Muscle layer of colon (tissue), 2 donors: ENCODE measurements around the gene MYADM.

Experiments
- H3K27ac ChIP-seq: one replicate; pipeline ENCODE4 v1.7.0; 2013; ENCODE audit warnings: low read depth, mild to moderate bottlenecking, low read length, moderate library complexity
- H3K27me3 ChIP-seq, 2 donors: one replicate each; pipeline ENCODE4 v1.7.0; 2013; ENCODE audit warnings: low read length in 2 of 2, mild to moderate bottlenecking in 2 of 2; ENCODE audit not compliant: insufficient read depth in 2 of 2, control insufficient read depth in 1 of 2
- H3K36me3 ChIP-seq: one replicate; pipeline ENCODE4 v1.7.0; 2013; ENCODE audit warnings: mild to moderate bottlenecking, low read length; ENCODE audit not compliant: insufficient read depth
- H3K4me1 ChIP-seq: one replicate; pipeline ENCODE4 v1.7.0; 2013; ENCODE audit warnings: mild to moderate bottlenecking, low read length; ENCODE audit not compliant: insufficient read depth
- H3K4me3 ChIP-seq, 2 donors: one replicate each; pipeline ENCODE4 v1.7.0; 2013; ENCODE audit warnings: low read length in 2 of 2, low read depth in 1 of 2, mild to moderate bottlenecking in 1 of 2, moderate library complexity in 1 of 2
- H3K9ac ChIP-seq: one replicate; pipeline ENCODE4 v1.7.0; 2013; ENCODE audit warnings: low read length
- H3K9me3 ChIP-seq: one replicate; pipeline ENCODE4 v1.7.0; 2013; ENCODE audit warnings: mild to moderate bottlenecking, low read length
- donor health status: abdominal sarcoma.
- donor health status: Adenocarcinoma of cecum.

The MYADM gene

DNA sequence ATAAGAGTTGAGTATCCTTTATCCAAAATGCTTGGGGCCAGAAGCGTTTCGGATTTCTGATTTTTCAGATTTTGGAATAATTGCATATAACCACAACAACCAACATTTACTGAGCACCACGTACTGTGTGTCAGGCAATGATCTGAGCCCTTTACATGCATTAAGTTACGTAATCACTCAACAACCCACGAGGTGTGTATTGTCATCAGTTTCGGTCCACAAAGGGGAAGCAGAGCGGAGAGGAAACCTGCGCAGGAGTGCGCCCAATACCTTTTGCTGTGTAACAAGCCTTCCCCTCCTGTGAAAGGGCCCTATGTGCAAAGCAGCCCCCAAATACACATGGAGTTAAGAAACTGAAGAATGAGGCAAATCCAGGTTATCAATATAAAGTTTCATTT lies 22.8 kb upstream of the MYADM start:
- Histone ChIP-seq H3K4me3 (no peak overlapping the region), H3K4me1 (no peaks in the 10 kb centered on the region), H3K27me3 (no peaks in the 10 kb centered on the region), H3K9ac (no peak overlapping the region), H3K27ac (no peak overlapping the region), H3K36me3 (no peaks in the 10 kb centered on the region), H3K9me3 (no peaks in the 10 kb centered on the region)

DNA sequence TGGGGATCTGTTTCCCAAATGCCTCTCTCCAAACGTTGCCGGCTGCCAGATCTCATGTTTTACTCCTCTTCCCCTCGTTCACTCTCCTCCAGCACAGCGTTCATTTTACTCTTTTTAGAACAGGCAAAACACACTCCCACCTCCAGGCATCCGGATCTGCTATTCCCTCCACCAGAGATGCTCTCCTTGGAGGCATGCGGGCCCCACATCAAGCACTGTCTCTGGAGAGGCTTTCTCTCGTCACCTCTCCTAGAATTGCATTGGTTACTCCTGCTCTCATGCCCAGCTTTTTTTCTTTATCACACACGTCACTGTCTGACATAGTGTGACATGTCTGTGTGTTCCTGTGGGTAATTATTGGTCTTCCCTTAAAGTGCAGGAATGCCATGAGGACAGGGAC lies 20.1 kb upstream of the MYADM start:
- no peak overlapping the region for H3K4me3 ChIP-seq
- no peak overlapping the region for H3K9ac ChIP-seq
- no peaks in the 10 kb centered on the region for H3K27me3 ChIP-seq
- H3K9me3 ChIP-seq = no peaks in the 10 kb centered on the region
- H3K27ac ChIP-seq = no peak overlapping the region
- H3K36me3 ChIP-seq = no peaks in the 10 kb centered on the region
- H3K4me1 ChIP-seq = no peaks in the 10 kb centered on the region

DNA sequence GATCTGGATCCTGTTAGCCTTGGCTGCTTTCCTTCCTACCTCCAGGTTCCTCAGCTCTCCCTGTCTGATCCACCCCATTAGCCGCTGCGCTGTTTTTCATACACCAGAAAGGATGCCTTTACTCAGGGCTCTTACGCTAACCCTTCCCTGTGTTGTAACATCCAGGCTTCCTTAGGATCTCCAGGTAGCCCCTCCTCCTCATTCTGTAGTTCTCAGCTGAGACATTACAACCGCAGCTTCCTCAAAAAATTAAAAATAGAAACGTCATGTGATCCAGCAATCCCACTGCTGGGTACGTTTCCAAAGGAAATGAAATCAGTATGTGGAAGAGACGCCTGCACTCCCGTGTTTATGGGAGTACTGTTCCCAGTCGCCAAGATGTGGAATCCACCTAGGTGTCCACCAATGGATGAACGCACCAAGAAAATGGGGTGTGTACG lies 18.4 kb upstream of the MYADM start:
- H3K36me3 ChIP-seq = no peaks in the 10 kb centered on the region
- no peak overlapping the region for H3K4me3 ChIP-seq
- no peaks in the 10 kb centered on the region for H3K4me1 ChIP-seq
- H3K27ac ChIP-seq = no peak overlapping the region
- H3K9me3 ChIP-seq = no peaks in the 10 kb centered on the region
- no peaks in the 10 kb centered on the region for H3K27me3 ChIP-seq
- H3K9ac ChIP-seq = no peak overlapping the region

DNA sequence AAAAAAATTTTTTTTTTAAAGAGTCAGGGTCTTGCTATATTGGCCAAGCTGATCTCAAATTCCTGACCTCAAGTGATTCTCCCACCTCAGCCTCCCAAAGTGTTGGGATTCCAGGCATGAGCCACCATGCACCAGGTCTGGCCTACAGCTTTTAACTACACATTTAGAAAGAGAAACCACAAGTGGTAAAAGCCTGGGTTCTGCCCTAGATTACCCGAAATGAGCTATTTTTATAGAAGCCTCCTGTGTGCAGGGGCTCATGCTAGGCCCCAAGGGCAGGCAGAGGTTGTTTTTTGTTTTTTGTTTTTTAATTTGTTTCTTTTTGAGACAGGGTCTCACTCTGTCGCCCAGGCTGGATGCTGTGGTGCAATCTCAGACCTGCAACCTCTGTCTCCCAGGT lies 14.0 kb upstream of the MYADM start:
- H3K4me3 ChIP-seq = no peak overlapping the region
- no peak overlapping the region for H3K27ac ChIP-seq
- H3K9ac ChIP-seq = no peak overlapping the region
- no peaks in the 10 kb centered on the region for H3K4me1 ChIP-seq
- no peaks in the 10 kb centered on the region for H3K9me3 ChIP-seq
- H3K36me3 ChIP-seq = no peaks in the 10 kb centered on the region
- H3K27me3 ChIP-seq = no peaks in the 10 kb centered on the region

DNA sequence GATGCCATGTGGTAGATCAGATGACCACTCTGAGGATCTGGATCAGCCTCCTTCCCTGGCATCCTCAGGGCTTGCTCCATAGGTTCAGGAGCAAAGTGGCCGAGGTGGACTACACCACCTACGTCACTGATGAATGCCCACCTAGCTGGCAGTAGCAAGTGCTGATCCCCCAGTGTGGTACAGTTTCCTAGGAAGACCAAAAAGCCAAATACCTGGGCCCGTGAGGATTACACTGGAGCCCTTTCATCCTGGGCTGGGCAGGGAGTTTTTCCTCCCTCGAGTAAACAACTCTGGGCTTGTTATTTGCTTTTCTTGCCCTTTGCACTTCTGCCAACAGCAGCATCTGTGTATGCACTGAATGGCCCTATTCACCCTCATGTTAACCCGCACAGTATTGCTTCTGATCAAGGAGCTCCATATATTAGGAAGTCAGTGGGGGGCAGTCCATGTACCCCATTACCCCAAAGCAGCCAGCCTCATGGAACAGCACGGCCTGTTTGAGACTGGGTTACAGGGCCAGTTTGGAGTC lies 3.3 kb upstream of the MYADM start:
- H3K4me1 ChIP-seq = peaks cover 7% of the 10 kb centered on the region
- H3K9me3 ChIP-seq = no peaks in the 10 kb centered on the region
- H3K27ac ChIP-seq = no peak overlapping the region
- no peak overlapping the region for H3K9ac ChIP-seq
- no peaks in the 10 kb centered on the region for H3K36me3 ChIP-seq
- H3K27me3 ChIP-seq = no peaks in the 10 kb centered on the region
- no peak overlapping the region for H3K4me3 ChIP-seq

DNA sequence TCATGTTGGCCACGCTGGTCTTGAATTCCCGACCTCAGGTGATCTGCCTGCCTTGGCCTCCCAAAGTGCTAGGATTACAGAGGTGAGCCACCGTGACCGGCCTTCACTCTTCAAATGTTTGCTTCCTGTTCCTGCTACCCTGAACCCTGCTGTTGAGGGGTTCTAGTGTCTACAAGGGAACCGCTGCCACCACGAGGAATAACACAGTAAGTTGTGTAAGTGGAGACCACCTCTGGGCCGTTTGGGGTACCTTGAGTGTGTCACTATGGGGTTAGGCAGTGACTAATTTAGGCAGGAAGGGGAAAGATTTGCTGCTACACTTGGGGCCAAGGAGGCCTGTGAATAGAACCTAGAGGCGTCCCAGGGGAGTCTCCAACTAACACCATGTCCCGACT lies 2.2 kb upstream of the MYADM start:
- Histone ChIP-seq H3K4me1 (peaks cover 10% of the 10 kb centered on the region), H3K4me3 (peak overlapping the region in 1 of 2 donors; percentile 86), H3K9ac (no peak overlapping the region), H3K27ac (no peak overlapping the region), H3K36me3 (peaks cover 2% of the 10 kb centered on the region), H3K9me3 (no peaks in the 10 kb centered on the region), H3K27me3 (no peaks in the 10 kb centered on the region)

DNA sequence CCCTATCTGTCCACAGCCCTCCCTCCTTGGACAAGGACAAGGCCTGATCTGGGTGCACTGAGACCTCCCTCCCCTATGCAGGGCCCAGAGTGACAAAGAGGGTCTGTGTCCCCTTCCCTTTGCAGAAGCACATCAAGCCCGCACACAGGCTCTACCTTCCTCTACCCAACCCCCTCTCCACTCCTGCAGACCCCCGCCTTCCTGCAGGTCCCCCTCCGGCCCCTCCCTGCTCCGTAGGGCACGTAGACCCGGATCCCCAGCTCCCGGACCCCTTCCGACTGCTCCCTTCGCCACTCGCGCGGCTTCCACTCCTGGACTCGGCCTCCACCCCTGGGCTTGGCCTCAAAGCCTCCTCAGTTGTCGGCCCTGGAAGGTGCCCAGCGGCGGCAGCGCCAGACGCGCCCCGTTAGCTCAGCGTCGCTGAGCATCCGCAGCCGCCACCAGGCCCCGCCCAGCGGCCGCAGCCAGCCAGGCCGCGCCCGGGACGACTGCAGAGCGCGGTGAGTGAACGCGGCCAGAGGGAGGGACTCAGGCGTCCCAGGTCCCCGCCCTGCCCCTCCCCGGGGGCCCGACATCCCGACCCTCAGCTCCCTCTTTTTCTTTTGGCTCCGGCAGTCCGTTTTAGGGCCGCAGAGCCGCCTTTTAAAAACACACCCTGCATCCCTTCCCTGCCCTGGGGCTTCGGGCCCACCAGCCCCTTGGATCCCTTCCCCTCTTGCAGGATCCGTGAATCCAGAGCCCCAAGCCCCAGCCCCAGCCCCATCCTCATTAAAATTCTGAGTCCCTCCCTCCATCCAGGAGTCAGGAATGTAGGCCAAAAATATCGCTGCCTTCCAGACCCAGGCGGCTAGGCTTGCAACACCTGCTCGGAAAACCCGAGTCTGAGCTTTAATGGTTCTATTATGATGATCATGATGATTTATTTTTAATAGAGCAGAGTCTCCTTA lies 1.5 kb upstream of the MYADM start:
- peak overlapping the region; percentile 87 for H3K27ac ChIP-seq
- H3K36me3 ChIP-seq = peaks cover 7% of the 10 kb centered on the region
- H3K4me1 ChIP-seq = peaks cover 16% of the 10 kb centered on the region
- peak overlapping the region; percentile 94 for H3K9ac ChIP-seq
- peak overlapping the region; percentile 8 to 86 for H3K4me3 ChIP-seq
- H3K27me3 ChIP-seq = no peaks in the 10 kb centered on the region
- H3K9me3 ChIP-seq = no peaks in the 10 kb centered on the region

DNA sequence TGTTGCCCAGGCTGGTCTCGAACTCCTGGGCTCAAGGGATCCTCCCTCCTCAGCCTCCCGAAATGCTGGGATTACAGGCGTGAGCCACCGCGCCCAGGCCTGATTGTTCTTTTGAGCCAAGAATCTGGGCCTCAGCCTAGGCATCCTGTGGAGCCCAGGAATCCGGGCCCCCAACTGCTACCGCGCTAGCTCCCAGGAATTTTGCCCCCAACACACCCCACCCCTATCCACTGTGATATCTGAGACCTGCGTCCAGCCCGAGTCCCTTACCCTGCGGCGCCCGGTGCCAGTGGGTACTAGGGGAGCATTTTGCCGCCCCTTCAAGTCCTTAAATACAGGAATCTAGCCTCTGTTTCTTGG lies 838 bp upstream of the MYADM start:
- peak overlapping the region; percentile 87 for H3K27ac ChIP-seq
- H3K9me3 ChIP-seq = no peaks in the 10 kb centered on the region
- peaks cover 20% of the 10 kb centered on the region for H3K4me1 ChIP-seq
- H3K9ac ChIP-seq = peak overlapping the region; percentile 94
- H3K27me3 ChIP-seq = no peaks in the 10 kb centered on the region
- H3K36me3 ChIP-seq = peaks cover 11% of the 10 kb centered on the region
- H3K4me3 ChIP-seq = peak overlapping the region; percentile 8 to 86

DNA sequence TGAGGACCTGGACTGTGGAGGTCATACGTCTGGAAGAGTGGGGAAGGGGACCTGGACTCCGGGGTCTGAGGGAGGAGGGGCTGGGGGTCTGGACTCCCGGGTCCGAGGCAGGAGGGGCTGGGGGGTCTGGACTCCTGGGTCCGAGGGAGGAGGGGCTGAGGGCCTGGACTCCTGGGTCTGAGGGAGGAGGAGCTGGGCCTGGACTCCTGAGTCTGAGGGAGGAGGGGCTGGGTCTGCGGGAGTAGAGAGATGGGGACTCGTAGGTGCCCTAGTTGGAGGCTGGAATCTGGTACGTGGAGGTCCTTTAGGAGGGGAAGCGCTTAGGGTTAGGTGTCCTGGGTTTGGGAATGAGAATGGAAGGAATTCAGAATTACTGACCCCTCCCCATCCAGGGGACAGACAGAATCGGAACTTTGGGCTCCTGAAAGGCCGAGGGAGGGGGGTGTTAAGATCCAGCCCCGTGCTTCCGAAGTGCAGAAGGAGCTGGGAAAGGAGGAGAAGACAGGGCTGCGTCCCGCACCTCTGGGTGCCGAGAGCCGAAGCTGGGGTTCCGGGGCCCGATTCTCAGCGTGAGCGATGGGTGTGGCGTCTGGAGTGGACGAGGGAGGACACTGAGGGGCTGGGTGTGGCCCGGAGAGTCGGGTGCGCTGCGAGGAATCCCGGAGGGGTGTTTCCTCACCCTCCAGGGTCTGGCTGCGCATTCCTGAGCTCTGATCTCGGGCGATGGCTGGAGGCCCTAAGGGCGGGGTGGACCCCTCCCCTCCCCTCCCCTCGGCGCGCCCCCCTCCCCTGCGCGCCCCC lies 608 bp downstream of the MYADM start:
- H3K36me3 ChIP-seq = peaks cover 19% of the 10 kb centered on the region
- peak overlapping the region; percentile 76 to 100 for H3K4me3 ChIP-seq
- peaks cover 30% of the 10 kb centered on the region for H3K4me1 ChIP-seq
- H3K9ac ChIP-seq = peak overlapping the region; percentile 100
- no peaks in the 10 kb centered on the region for H3K27me3 ChIP-seq
- H3K9me3 ChIP-seq = no peaks in the 10 kb centered on the region
- H3K27ac ChIP-seq = peak overlapping the region; percentile 98

DNA sequence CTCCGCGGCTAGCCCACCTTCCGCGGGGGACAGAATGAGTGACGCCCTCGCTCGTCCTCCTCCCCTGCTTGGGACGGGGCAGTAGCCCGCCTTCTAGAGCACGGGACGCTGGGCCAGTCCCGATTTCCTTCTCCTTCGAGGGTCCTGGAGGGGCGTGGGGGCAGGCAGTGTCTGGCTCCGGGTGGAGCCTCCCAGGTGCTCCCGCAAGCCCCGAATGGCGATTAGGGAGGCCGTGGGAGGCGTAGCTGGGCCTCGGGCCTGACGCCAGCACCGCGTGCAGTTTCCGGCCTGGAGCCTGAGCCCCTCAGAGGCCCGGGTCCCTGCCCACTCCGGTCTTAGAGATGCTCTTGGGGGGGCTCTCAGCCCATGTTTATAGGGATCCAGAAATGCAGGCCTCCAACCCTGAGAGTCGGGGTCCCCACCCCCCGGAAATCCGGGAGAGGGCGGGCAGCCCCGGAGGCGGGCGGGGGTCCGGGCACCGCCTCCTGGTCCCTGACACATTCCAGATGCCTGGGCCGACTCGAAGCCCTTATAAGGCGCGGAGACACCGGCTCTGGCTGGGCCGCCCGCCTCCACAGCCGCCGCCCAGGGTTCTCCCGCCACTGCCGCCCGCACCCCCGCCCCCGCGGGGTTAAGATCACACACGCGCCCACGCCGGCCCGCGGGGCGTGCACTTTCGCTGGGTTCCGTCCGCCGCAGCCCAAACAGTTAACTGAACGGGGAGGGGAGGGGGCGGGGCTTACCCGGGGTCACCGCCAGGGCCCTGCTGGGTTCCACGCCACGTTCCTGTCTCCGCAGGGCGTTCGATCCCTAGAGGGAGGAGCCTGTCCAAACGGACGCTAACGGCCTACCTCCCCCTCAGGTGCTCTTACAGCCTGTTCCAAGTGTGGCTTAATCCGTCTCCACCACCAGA lies 1.5 kb downstream of the MYADM start:
- peaks cover 39% of the 10 kb centered on the region for H3K4me1 ChIP-seq
- peaks cover 28% of the 10 kb centered on the region for H3K36me3 ChIP-seq
- H3K9ac ChIP-seq = peak overlapping the region; percentile 100
- H3K27me3 ChIP-seq = no peaks in the 10 kb centered on the region
- peak overlapping the region; percentile 98 for H3K27ac ChIP-seq
- H3K4me3 ChIP-seq = peak overlapping the region; percentile 76 to 100
- no peaks in the 10 kb centered on the region for H3K9me3 ChIP-seq
